CD4-positive, alpha-beta memory T cell (primary cell): ENCODE results near the gene COLEC12. TPM values are rescaled to one million over a fixed set of nuclear protein-coding genes. Genes with fewer than 3 reads are reported as not detected.

Experiments used
- CTCF ChIA-PET: fragments of 350-600 bp; sonication (Branson Sonifier 250); formaldehyde crosslinking; loops from one replicate; lab custom pipeline; 2021; ENCODE audit warnings: inconsistent platforms; ENCODE audit not compliant: partially characterized antibody; lab: Charles Lee
- POLR2A ChIA-PET: fragments of 350-600 bp; sonication (Branson Sonifier 250); formaldehyde crosslinking; loops from one replicate; lab custom pipeline; 2021; ENCODE audit not compliant: partially characterized antibody; lab: Charles Lee
- DNase-seq, 5 donors: peaks; one replicate each; pipeline versions ENCODE4 v3.0.0 to v3.0.0-alpha.2; 2020 to 2022; ENCODE audit warnings: mixed read lengths in 1 of 5
- H3K27ac ChIP-seq: one replicate; pipeline ENCODE4 v1.7.0; 2013; ENCODE audit warnings: low read depth, low read length
- H3K27me3 ChIP-seq: 2 replicates; pipeline ENCODE4 v1.7.0; 2013; ENCODE audit warnings: mild to moderate bottlenecking, low read length, moderate library complexity; ENCODE audit not compliant: insufficient read depth
- H3K36me3 ChIP-seq: 2 replicates; pipeline ENCODE4 v1.7.0; 2013; ENCODE audit warnings: mild to moderate bottlenecking, low read length, moderate library complexity; ENCODE audit not compliant: insufficient read depth
- H3K4me1 ChIP-seq: 2 replicates; pipeline ENCODE4 v1.7.0; 2013; ENCODE audit warnings: mild to moderate bottlenecking, low read length, moderate library complexity; ENCODE audit not compliant: insufficient read depth
- H3K4me3 ChIP-seq, 2 donors: one replicate each; pipeline ENCODE4 v1.7.0; 2013; ENCODE audit warnings: low read length in 2 of 2, mild to moderate bottlenecking in 1 of 2
- H3K9me3 ChIP-seq, 2 donors: one replicate each; pipeline ENCODE4 v1.7.0; 2013; ENCODE audit warnings: low read length in 2 of 2, control low read depth in 1 of 2; ENCODE audit not compliant: control insufficient read depth in 1 of 2
- H3K27ac Mint-ChIP-seq, 7 donors: one replicate each; pipeline ENCODE4 v1.8.0; 2020 to 2021; ENCODE audit warnings: mixed read lengths in 7 of 7, mild to moderate bottlenecking in 6 of 7, inconsistent platforms in 3 of 7, moderate library complexity in 3 of 7
- H3K27me3 Mint-ChIP-seq, 2 donors: one replicate each; pipeline ENCODE4 v1.8.0; 2020 to 2021; ENCODE audit warnings: mixed read lengths in 2 of 2
- H3K36me3 Mint-ChIP-seq, 2 donors: one replicate each; pipeline ENCODE4 v1.8.0; 2020 to 2021; ENCODE audit warnings: mixed read lengths in 2 of 2, inconsistent platforms in 1 of 2, mild to moderate bottlenecking in 1 of 2
- H3K4me1 Mint-ChIP-seq, 4 donors: one replicate each; pipeline ENCODE4 v1.8.0; 2020 to 2021; ENCODE audit warnings: mixed read lengths in 4 of 4, mild to moderate bottlenecking in 1 of 4
- H3K4me3 Mint-ChIP-seq, 8 donors: one replicate each; pipeline ENCODE4 v1.8.0; 2020 to 2021; ENCODE audit warnings: mixed read lengths in 8 of 8, mild to moderate bottlenecking in 7 of 8, moderate library complexity in 6 of 8, inconsistent platforms in 3 of 8
- H3K9me3 Mint-ChIP-seq, 8 donors: one replicate each; pipeline ENCODE4 v1.8.0; 2020 to 2021; ENCODE audit warnings: mixed read lengths in 8 of 8, mild to moderate bottlenecking in 5 of 8, inconsistent platforms in 3 of 8, moderate library complexity in 1 of 8
- intact Hi-C: fragments of 100-400 bp; cut with micrococcal nuclease; formaldehyde crosslinking; loops from one replicate; pipeline ENCODE4 v1.15.1; 2023
- polyA plus RNA-seq, 2 donors: library from polyadenylated mRNA; unstranded; fragments of 300-500 nt; fragmentation: Illumina TruSeq; gene quantifications; one replicate each; pipeline ENCODE4 v1.2.3, GENCODE V29; 2021
- total RNA-seq, 2 experiments: library from RNA; stranded (reverse); gene quantifications; one replicate each; pipeline ENCODE4 v1.2.3, GENCODE V29; 2021

The COLEC12 gene
- total and polyA plus RNA-seq, 4 experiments from 2014 or later, result 0.17 to 0.28 TPM; not detected in 2

DNA sequence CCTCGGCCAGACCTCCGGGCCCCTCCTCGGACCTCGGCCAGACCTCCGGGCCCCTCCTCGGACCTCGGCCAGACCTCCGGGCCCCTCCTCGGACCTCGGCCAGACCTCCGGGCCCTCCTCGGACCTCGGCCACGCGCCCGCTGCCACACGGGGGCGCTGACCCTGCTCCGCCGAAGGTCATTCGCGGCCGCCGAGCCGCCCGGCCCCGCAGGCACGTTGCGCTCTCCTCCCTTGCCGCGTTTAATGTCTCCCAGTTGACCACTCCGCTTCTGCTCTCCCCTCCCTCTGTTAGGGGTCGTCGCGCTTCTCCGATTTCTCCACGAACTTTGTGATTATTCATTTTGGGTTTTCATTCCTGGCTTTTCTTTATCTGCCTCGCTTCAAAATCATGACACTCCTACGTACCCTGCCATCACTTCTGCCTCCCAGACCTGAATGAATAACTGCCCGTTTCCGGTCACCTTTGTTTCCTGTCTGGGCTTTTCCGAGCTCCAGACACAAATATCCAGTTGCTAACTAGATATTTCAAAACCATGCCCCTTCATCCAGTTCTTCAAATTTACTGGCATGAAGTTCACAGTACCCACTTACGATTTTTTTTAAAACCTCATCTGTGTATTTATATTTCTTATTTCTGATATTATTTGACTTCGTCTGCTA lies 14.8 kb upstream of the COLEC12 start:
- POLR2A ChIA-PET, result no interaction called here
- CTCF ChIA-PET, result no interaction called here
- Histone ChIP-seq H3K36me3 (no peaks in the 10 kb centered on the region), H3K27ac (no peak overlapping the region), H3K9me3 (no peaks in the 10 kb centered on the region), H3K4me1 (no peaks in the 10 kb centered on the region), H3K4me3 (no peak overlapping the region), H3K27me3 (no peaks in the 10 kb centered on the region)
- Mint-ChIP-seq H3K36me3 (peaks cover 0 to 2% of the 10 kb centered on the region in 2 donors), H3K4me1 (peaks cover 0 to 4% (median 0%) of the 10 kb centered on the region in 4 donors), H3K27me3 (peaks cover 0 to 6% of the 10 kb centered on the region in 2 donors), H3K4me3 (no peak overlapping the region), H3K27ac (peak overlapping the region in 1 of 7 donors; percentile 10), H3K9me3 (peaks cover 0 to 7% (median 3%) of the 10 kb centered on the region in 8 donors)
- DNase-seq, result no peak
- intact Hi-C loops, result no loop called here

DNA sequence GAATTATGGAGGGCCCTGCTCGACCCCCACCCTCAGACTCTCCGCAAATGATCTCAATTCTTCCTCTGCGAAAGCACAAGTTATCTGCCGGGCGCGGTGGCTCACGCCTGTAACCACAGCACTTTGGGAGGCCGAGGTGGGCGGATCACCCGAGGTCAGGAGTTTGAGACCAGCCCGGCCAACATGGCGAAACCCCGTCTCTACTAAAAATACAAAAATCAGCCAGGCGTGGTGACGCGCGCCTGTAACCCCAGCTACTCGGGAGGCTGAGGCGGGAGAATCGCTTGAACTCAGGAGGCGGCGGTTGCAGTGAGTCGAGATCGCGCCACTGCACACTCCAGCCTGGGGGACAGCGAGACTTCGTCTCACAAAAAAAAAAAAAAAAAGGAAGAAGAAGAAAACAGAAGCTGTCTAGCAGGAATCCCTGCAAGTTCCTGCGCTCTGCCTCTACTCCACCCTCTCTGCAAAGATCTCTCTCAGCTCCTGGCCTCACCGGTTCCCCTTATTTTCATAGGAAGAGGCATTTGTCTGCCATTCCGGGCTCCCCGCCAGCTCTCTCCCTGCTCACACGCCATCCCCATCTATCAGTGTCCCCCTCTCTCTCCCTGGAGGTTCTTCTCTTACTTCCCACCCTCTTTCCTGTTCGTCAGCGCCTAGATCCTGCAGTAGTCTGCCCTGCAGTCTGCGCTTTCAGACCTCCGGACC lies 13.5 kb upstream of the COLEC12 start:
- intact Hi-C loops, result no loop called here

DNA sequence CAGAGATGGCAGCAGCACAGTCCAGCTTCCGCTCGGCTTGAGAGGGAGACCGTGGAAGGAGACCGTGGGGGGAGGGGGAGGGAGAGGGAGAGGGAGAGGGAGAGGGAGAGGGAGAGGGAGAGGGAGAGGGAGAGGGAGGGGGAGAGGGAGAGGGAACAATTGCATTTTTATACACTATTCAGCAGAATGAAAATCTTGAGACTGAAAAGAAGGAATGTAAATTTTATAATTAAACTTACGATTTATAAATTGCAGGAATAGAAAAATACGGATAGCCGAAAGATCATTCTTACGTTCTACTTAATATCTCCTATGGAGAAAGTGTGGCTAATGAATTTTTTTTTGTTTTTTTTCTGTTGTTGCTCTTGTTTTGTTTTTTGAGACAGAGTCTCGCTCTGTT lies 12.5 kb upstream of the COLEC12 start:
- Mint-ChIP-seq H3K27ac (no peak overlapping the region), H3K4me1 (peaks cover 0 to 4% (median 0%) of the 10 kb centered on the region in 4 donors), H3K4me3 (no peak overlapping the region), H3K27me3 (peaks cover 0 to 2% of the 10 kb centered on the region in 2 donors), H3K9me3 (peaks cover 0 to 7% (median 3%) of the 10 kb centered on the region in 8 donors), H3K36me3 (peaks cover 0 to 2% of the 10 kb centered on the region in 2 donors)
- Histone ChIP-seq H3K27me3 (no peaks in the 10 kb centered on the region), H3K4me3 (no peak overlapping the region), H3K4me1 (no peaks in the 10 kb centered on the region), H3K9me3 (no peaks in the 10 kb centered on the region), H3K36me3 (no peaks in the 10 kb centered on the region), H3K27ac (no peak overlapping the region)
- POLR2A ChIA-PET, result no interaction called here
- CTCF ChIA-PET, result no interaction called here
- intact Hi-C loops, result no loop called here
- no peak for DNase-seq

More for the DNA sequence above, 13.5 kb upstream of the COLEC12 start:
- Mint-ChIP-seq H3K4me1 (peaks cover 0 to 4% (median 0%) of the 10 kb centered on the region in 4 donors), H3K4me3 (no peak overlapping the region), H3K27me3 (peaks cover 0 to 5% of the 10 kb centered on the region in 2 donors), H3K36me3 (peaks cover 0 to 2% of the 10 kb centered on the region in 2 donors), H3K9me3 (peaks cover 0 to 7% (median 3%) of the 10 kb centered on the region in 8 donors), H3K27ac (peak overlapping the region in 2 of 7 donors; percentile 61 to 67)
- peak in 1 of 5 donors; percentile 50 for DNase-seq
- Histone ChIP-seq H3K27ac (no peak overlapping the region), H3K36me3 (no peaks in the 10 kb centered on the region), H3K9me3 (no peaks in the 10 kb centered on the region), H3K4me3 (no peak overlapping the region), H3K4me1 (no peaks in the 10 kb centered on the region), H3K27me3 (no peaks in the 10 kb centered on the region)
- POLR2A ChIA-PET, result no interaction called here
- CTCF ChIA-PET, result no interaction called here

GRCh38 chr18:508835-509234 lies 8.3 kb upstream of the COLEC12 start:
- no peak overlapping the region for H3K27ac Mint-ChIP-seq
- H3K9me3 Mint-ChIP-seq, result peaks cover 0 to 3% (median 0%) of the 10 kb centered on the region in 8 donors
- ChIA-PET POLR2A (no interaction called here), CTCF (no interaction called here)
- no peaks in the 10 kb centered on the region for H3K4me1 Mint-ChIP-seq
- H3K27me3 ChIP-seq, result no peaks in the 10 kb centered on the region
- no peaks in the 10 kb centered on the region for H3K36me3 ChIP-seq
- no peak overlapping the region for H3K27ac ChIP-seq
- no peak for DNase-seq
- H3K4me3 Mint-ChIP-seq, result no peak overlapping the region
- H3K9me3 ChIP-seq, result no peaks in the 10 kb centered on the region
- H3K36me3 Mint-ChIP-seq, result no peaks in the 10 kb centered on the region
- intact Hi-C loops, result no loop called here
- H3K27me3 Mint-ChIP-seq, result peaks cover 2 to 3% of the 10 kb centered on the region in 2 donors
- no peaks in the 10 kb centered on the region for H3K4me1 ChIP-seq
- H3K4me3 ChIP-seq, result no peak overlapping the region

DNA sequence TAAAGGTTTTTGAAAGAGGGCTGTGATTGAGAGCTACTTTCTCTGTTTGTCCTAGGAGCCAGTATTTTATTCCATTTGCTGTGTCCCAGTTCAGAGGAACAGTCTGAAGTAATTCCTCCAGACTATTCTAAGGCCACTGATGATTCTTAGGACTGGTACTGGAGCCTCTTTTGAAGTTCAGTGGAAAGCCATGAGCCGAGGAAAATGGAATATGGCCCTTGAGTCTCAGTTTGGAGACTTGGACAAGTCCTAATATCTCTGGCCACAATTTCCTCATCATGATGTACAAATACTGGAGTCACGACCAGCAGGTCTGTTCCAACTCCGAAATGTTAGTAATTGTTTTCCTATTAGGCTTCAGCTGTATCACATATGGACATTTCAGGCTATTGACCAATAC lies 7.1 kb upstream of the COLEC12 start:
- CTCF ChIA-PET, result interaction anchor here (1.4 kb wide), 1 partner anchor 12 kb away, joined by 3 read pairs; no protein-coding TSS in a partner anchor
- Mint-ChIP-seq H3K4me3 (no peak overlapping the region), H3K9me3 (peaks cover 0 to 2% (median 0%) of the 10 kb centered on the region in 8 donors), H3K27me3 (peaks cover 3 to 6% of the 10 kb centered on the region in 2 donors), H3K27ac (no peak overlapping the region), H3K4me1 (no peaks in the 10 kb centered on the region), H3K36me3 (no peaks in the 10 kb centered on the region)
- Histone ChIP-seq H3K9me3 (no peaks in the 10 kb centered on the region), H3K36me3 (no peaks in the 10 kb centered on the region), H3K4me3 (no peak overlapping the region), H3K27me3 (no peaks in the 10 kb centered on the region), H3K4me1 (no peaks in the 10 kb centered on the region), H3K27ac (no peak overlapping the region)
- intact Hi-C loops, result no loop called here
- POLR2A ChIA-PET, result no interaction called here
- no peak for DNase-seq

- H3K36me3 ChIP-seq, result no peaks in the 10 kb centered on the region
- ChIA-PET POLR2A (no interaction called here), CTCF (interaction anchor here (1.4 kb wide), 1 partner anchor 12 kb away, joined by 3 read pairs; no protein-coding TSS in a partner anchor)
- H3K27ac ChIP-seq, result no peak overlapping the region
- no peaks in the 10 kb centered on the region for H3K4me1 Mint-ChIP-seq
- H3K4me3 Mint-ChIP-seq, result no peak overlapping the region
- H3K9me3 Mint-ChIP-seq, result peaks cover 0 to 2% (median 0%) of the 10 kb centered on the region in 8 donors
- H3K27ac Mint-ChIP-seq, result no peak overlapping the region
- H3K4me3 ChIP-seq, result no peak overlapping the region
- H3K9me3 ChIP-seq, result no peaks in the 10 kb centered on the region
- no peaks in the 10 kb centered on the region for H3K4me1 ChIP-seq
- no peaks in the 10 kb centered on the region for H3K36me3 Mint-ChIP-seq
- no peak for DNase-seq
- peaks cover 3 to 7% of the 10 kb centered on the region in 2 donors for H3K27me3 Mint-ChIP-seq
- H3K27me3 ChIP-seq, result no peaks in the 10 kb centered on the region
- intact Hi-C loops, result no loop called here
These were observed 6.3 kb upstream of the COLEC12 start for GRCh38 chr18:506801-507200.

DNA sequence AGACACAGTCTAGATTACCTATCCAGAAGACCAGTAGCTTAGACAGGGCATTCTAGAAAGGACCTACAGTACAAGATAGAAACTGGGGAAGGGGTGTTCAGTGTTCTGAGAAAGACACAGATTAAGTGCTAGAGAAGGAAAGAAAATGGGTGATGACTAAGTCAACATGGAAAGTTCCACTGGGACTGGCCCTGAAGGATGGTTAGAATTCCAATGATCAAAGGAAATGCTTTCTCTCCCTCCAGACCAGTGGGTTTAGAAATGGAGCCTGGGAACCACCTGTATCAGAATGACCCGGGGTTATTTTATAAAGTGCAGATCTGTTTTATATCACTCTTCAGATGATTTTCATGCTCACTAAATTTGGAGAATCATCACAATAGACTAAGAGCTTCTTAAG lies 5.8 kb upstream of the COLEC12 start:
- Histone ChIP-seq H3K27ac (no peak overlapping the region), H3K4me3 (no peak overlapping the region), H3K36me3 (no peaks in the 10 kb centered on the region), H3K27me3 (no peaks in the 10 kb centered on the region), H3K4me1 (no peaks in the 10 kb centered on the region), H3K9me3 (no peaks in the 10 kb centered on the region)
- no peak for DNase-seq
- no peak overlapping the region for H3K27ac Mint-ChIP-seq
- H3K36me3 Mint-ChIP-seq, result no peaks in the 10 kb centered on the region
- H3K9me3 Mint-ChIP-seq, result no peaks in the 10 kb centered on the region
- H3K4me3 Mint-ChIP-seq, result no peak overlapping the region
- POLR2A ChIA-PET, result no interaction called here
- CTCF ChIA-PET, result no interaction called here
- H3K4me1 Mint-ChIP-seq, result peaks cover 0 to 3% (median 0%) of the 10 kb centered on the region in 4 donors
- H3K27me3 Mint-ChIP-seq, result peaks cover 6 to 8% of the 10 kb centered on the region in 2 donors
- intact Hi-C loops, result no loop called here
